Kidney (tissue), 14 donors: ENCODE data around the gene GRHL3. TPM values are rescaled to one million over a fixed set of nuclear protein-coding genes. Genes with fewer than 3 reads are reported as not detected.

Experiments
- DNase-seq, 5 donors: peaks; one replicate each; pipeline ENCODE4 v3.0.0-alpha.2; 2013 to 2020
- FAIRE-seq: peaks from 2 replicates; lab custom pipeline; 2012; peaks lifted over from hg19 to GRCh38; lab: Jason Lieb, UNC
- H3K27ac ChIP-seq, 2 donors: one replicate each; pipeline ENCODE4 v1.7.0; 2013; ENCODE audit warnings: low read depth in 2 of 2, low read length in 2 of 2, inconsistent platforms in 1 of 2
- H3K27me3 ChIP-seq: one replicate; pipeline ENCODE4 v1.7.1; 2013; ENCODE audit warnings: low read length, inconsistent platforms; ENCODE audit not compliant: control insufficient read depth, insufficient read depth
- H3K36me3 ChIP-seq, 3 donors: one replicate each; pipeline versions ENCODE4 v1.7.0 to v1.7.1; 2013; ENCODE audit warnings: low read length in 3 of 3, control low read depth in 1 of 3, inconsistent platforms in 1 of 3; ENCODE audit not compliant: insufficient read depth in 3 of 3, control insufficient read depth in 2 of 3
- H3K4me1 ChIP-seq, 3 donors: one replicate each; pipeline versions ENCODE4 v1.7.0 to v1.7.1; 2013; ENCODE audit warnings: low read length in 3 of 3, inconsistent platforms in 1 of 3, low read depth in 1 of 3; ENCODE audit not compliant: control insufficient read depth in 2 of 3, insufficient read depth in 2 of 3
- H3K4me3 ChIP-seq, 3 donors: one replicate each; pipeline versions ENCODE4 v1.7.0 to v1.8.1; 2013; ENCODE audit warnings: low read length in 3 of 3, control low read depth in 1 of 3, inconsistent platforms in 1 of 3
- H3K9ac ChIP-seq, 3 donors: one replicate each; pipeline versions ENCODE4 v1.7.0 to v1.7.1; 2013; ENCODE audit warnings: low read length in 3 of 3, control low read depth in 1 of 3, inconsistent platforms in 1 of 3
- H3K9me3 ChIP-seq, 3 donors: one replicate each; pipeline versions ENCODE4 v1.7.0 to v1.7.1; 2013; ENCODE audit warnings: low read length in 3 of 3, control low read depth in 1 of 3, inconsistent platforms in 1 of 3; ENCODE audit not compliant: control insufficient read depth in 2 of 3, insufficient read depth in 1 of 3
- CTCF ChIP-seq: IDR thresholded peaks from 3 replicates; pipeline ENCODE4 v1.5.1; 2012; ENCODE audit warnings: mild to moderate bottlenecking, moderate library complexity, borderline replicate concordance; ENCODE audit not compliant: insufficient read depth; ENCODE audit errors: extremely low read depth
- intact Hi-C: fragments of 100-400 bp; cut with DNase I; formaldehyde crosslinking; loops from one replicate; pipeline ENCODE4 v1.11.1; 2022
- polyA plus RNA-seq: library from polyadenylated mRNA; stranded (reverse); fragments of 350-450 nt; fragmentation: Illumina TruSeq; extraction: RNeasy Lipid Tissue Mini Kit (QIAGEN cat#74804); gene quantifications from one replicate; pipeline ENCODE4 v1.2.3, GENCODE V29; 2014; ENCODE audit warnings: low read depth, low replicate concordance; ENCODE audit not compliant: insufficient read depth
- total RNA-seq: library from RNA; stranded (reverse); fragmentation: NEBNext Ultra II Directional; extraction: Animal tissue kit (Norgen Biotek cat#: 25700); gene quantifications from one replicate; pipeline ENCODE4 v1.2.1, GENCODE V29; 2021
- donor health status: control.
- donor health status: control.
- donor health status: control.
- donor health status: control.
- donor health status: control.
- donor health status: DM: yes; HTN: yes; CAD: no.
- donor health status: Normal renal cell carcinoma (clear cell type).

GRHL3 gene
- total and polyA plus RNA-seq, 2 donors from 2014 or later: 0.32 to 1.7 TPM

- Histone ChIP-seq H3K9ac (no peak overlapping the region), H3K27ac (no peak overlapping the region), H3K9me3 (no peaks in the 10 kb centered on the region), H3K27me3 (no peaks in the 10 kb centered on the region), H3K4me1 (peaks cover 2 to 19% (median 17%) of the 10 kb centered on the region in 3 donors), H3K4me3 (no peak overlapping the region), H3K36me3 (no peaks in the 10 kb centered on the region)
- no peak for DNase-seq
- TF ChIP-seq CTCF: no peak
- no peak for FAIRE-seq
- intact Hi-C loops: no loop called here
These were observed 26.3 kb upstream of the GRHL3 start for GRCh38 chr1:24292887-24293286.

- peaks cover 2 to 19% (median 17%) of the 10 kb centered on the region in 3 donors for H3K4me1 ChIP-seq
- H3K36me3 ChIP-seq: no peaks in the 10 kb centered on the region
- H3K27ac ChIP-seq: no peak overlapping the region
- no peaks in the 10 kb centered on the region for H3K9me3 ChIP-seq
- intact Hi-C loops: no loop called here
- H3K9ac ChIP-seq: no peak overlapping the region
- no peak for TF ChIP-seq CTCF
- DNase-seq (peak in 1 of 5 donors; percentile 64), FAIRE-seq (no peak)
- H3K4me3 ChIP-seq: no peak overlapping the region
- no peaks in the 10 kb centered on the region for H3K27me3 ChIP-seq
These were observed 25.5 kb upstream of the GRHL3 start for GRCh38 chr1:24293392-24294227.

- TF ChIP-seq CTCF: no peak
- no peak for FAIRE-seq
- intact Hi-C loops: no loop called here
- Histone ChIP-seq H3K4me1 (peaks cover 2 to 17% (median 17%) of the 10 kb centered on the region in 3 donors), H3K27me3 (no peaks in the 10 kb centered on the region), H3K9me3 (no peaks in the 10 kb centered on the region), H3K36me3 (no peaks in the 10 kb centered on the region), H3K4me3 (no peak overlapping the region), H3K9ac (no peak overlapping the region), H3K27ac (peak overlapping the region in 1 of 2 donors; percentile 25)
- peak in 3 of 5 donors; percentile 41 to 64 (median 62) for DNase-seq
These were observed 24.9 kb upstream of the GRHL3 start for GRCh38 chr1:24294228-24294672.
